DND-41 (cell line): ENCODE measurements around the gene DHX34.

ENCODE experiments used
- ATAC-seq: fragments of 200-7000 bp; cut with Tn5 transposase; 3 replicates; pipeline ENCODE4 v1.9.1; 2021; ENCODE audit warnings: low read depth; ENCODE audit not compliant: insufficient read depth
- DNase-seq: peaks from one replicate; pipeline ENCODE4 v3.0.0-alpha.2; 2020
- H2AFZ ChIP-seq: 2 replicates; pipeline ENCODE4 v1.6.0; 2012; ENCODE audit warnings: low read depth, low read length
- H3K27ac ChIP-seq: 2 replicates; pipeline ENCODE4 v1.5.1; 2012; ENCODE audit warnings: low read length, inconsistent platforms
- H3K27me3 ChIP-seq: fragments of 200-600 bp; sonication (generic); 2 replicates; pipeline ENCODE4 v1.6.0; 2012; ENCODE audit warnings: low read length, mild to moderate bottlenecking, inconsistent platforms; ENCODE audit not compliant: insufficient read depth, poor library complexity
- H3K36me3 ChIP-seq: 2 replicates; pipeline ENCODE4 v1.5.1; 2012; ENCODE audit warnings: low read length, inconsistent platforms; ENCODE audit not compliant: insufficient read depth
- H3K4me1 ChIP-seq: 2 replicates; pipeline ENCODE4 v1.5.1; 2012; ENCODE audit warnings: mild to moderate bottlenecking, low read length; ENCODE audit not compliant: insufficient read depth
- H3K4me2 ChIP-seq: 2 replicates; pipeline ENCODE4 v1.6.0; 2012; ENCODE audit warnings: mild to moderate bottlenecking, moderate library complexity, low read length, inconsistent platforms; ENCODE audit not compliant: insufficient read depth
- H3K4me3 ChIP-seq, 2 experiments: fragments of 200-600 bp in 1 of 2; shearing (Covaris generic) in 1 of 2; 2 replicates each; pipeline ENCODE4 v1.5.1; 2012 to 2016; ENCODE audit warnings: inconsistent platforms in 2 of 2, low read length in 2 of 2, mild to moderate bottlenecking in 2 of 2, low read depth in 1 of 2, moderate library complexity in 1 of 2
- H3K79me2 ChIP-seq: 2 replicates; pipeline ENCODE4 v1.6.0; 2012; ENCODE audit warnings: low read length, inconsistent platforms; ENCODE audit not compliant: insufficient read depth
- H3K9ac ChIP-seq: 2 replicates; pipeline ENCODE4 v1.6.0; 2012; ENCODE audit warnings: low read depth, mild to moderate bottlenecking, inconsistent platforms, low read length, moderate library complexity
- H3K9me3 ChIP-seq: 2 replicates; pipeline ENCODE4 v1.5.1; 2012; ENCODE audit warnings: low read length, moderate library complexity, mild to moderate bottlenecking, inconsistent platforms; ENCODE audit not compliant: insufficient read depth, severe bottlenecking
- H4K20me1 ChIP-seq: 2 replicates; pipeline ENCODE4 v1.6.0; 2012; ENCODE audit warnings: low read length; ENCODE audit not compliant: insufficient read depth
- EZH2 ChIP-seq: IDR thresholded peaks from 3 replicates; pipeline ENCODE4 v1.6.1; 2012; ENCODE audit warnings: borderline replicate concordance, low read depth, mild to moderate bottlenecking, moderate library complexity, low read length, inconsistent platforms; ENCODE audit not compliant: severe bottlenecking
- TF ChIP-seq, protein P1 (sequence below): IDR thresholded peaks from 2 replicates; pipeline ENCODE4 v1.5.1; 2012; ENCODE audit warnings: borderline replicate concordance, low read length, moderate library complexity, mild to moderate bottlenecking; ENCODE audit not compliant: poor library complexity, severe bottlenecking; ENCODE audit errors: extremely low read depth

Gene DHX34

DNA sequence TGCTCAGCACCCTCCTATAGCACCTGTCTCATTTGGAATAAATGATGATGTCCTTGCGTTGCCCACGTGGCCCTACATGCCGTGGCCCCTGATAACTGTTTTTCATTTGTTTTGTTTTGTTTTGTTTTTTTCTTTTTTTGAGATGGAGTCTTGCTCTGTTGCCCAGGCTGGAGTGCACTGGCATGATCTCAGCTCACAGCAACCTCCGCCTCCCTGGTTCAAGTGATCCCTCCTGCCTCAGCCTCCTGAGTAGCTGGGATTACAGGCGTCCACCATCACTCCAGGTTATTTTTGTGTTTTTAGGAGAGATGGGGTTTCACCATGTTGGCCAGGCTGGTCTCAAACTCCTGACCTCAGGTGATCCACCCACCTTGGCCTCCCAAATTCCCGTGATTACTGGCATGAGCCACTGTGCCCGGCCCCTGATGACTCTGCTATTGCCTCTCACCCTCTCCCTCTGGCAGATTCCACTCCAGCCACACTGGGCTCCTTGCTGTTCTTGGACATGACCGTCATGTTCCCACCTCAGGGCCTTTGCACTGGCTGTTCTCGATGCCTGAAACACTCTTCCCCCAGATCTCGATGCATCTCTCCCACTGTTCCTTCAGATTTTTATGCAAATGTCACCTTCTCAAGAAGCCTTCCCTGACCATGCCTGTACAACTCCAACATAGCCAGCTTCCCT lies 9.8 kb upstream of the DHX34 start:
- DNase-seq (no peak), ATAC-seq (no peak)
- Histone ChIP-seq H3K36me3 (no peaks in the 10 kb centered on the region), H3K9ac (no peak overlapping the region), H3K4me1 (no peaks in the 10 kb centered on the region), H4K20me1 (no peaks in the 10 kb centered on the region), H3K9me3 (no peaks in the 10 kb centered on the region), H3K79me2 (no peaks in the 10 kb centered on the region), H3K27ac (no peak overlapping the region), H3K4me3 (no peak overlapping the region), H2AFZ (no peak overlapping the region), H3K4me2 (no peak overlapping the region), H3K27me3 (no peaks in the 10 kb centered on the region)
- TF ChIP-seq, protein P1, sequence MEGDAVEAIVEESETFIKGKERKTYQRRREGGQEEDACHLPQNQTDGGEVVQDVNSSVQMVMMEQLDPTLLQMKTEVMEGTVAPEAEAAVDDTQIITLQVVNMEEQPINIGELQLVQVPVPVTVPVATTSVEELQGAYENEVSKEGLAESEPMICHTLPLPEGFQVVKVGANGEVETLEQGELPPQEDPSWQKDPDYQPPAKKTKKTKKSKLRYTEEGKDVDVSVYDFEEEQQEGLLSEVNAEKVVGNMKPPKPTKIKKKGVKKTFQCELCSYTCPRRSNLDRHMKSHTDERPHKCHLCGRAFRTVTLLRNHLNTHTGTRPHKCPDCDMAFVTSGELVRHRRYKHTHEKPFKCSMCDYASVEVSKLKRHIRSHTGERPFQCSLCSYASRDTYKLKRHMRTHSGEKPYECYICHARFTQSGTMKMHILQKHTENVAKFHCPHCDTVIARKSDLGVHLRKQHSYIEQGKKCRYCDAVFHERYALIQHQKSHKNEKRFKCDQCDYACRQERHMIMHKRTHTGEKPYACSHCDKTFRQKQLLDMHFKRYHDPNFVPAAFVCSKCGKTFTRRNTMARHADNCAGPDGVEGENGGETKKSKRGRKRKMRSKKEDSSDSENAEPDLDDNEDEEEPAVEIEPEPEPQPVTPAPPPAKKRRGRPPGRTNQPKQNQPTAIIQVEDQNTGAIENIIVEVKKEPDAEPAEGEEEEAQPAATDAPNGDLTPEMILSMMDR, result no peak
- TF ChIP-seq EZH2, result no peak

DNA sequence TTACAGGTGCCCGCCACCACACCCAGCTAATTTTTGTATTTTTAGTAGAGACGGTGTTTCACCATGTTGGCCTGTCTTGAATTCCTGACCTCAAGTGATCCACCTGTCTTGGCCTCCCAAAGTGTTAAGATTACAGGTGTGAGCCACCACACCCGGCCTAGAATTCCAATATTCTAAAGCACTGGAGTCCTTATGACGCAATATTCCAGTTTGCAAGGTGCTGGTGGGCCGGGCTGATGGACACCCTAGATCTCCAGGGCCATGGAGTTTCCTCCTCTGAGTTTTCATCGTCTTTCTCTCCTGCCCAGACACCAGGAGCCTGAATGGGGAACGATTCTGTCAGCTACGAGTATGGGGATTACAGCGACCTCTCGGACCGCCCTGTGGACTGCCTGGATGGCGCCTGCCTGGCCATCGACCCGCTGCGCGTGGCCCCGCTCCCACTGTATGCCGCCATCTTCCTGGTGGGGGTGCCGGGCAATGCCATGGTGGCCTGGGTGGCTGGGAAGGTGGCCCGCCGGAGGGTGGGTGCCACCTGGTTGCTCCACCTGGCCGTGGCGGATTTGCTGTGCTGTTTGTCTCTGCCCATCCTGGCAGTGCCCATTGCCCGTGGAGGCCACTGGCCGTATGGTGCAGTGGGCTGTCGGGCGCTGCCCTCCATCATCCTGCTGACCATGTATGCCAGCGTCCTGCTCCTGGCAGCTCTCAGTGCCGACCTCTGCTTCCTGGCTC lies 8.5 kb upstream of the DHX34 start:
- H3K9ac ChIP-seq, result no peak overlapping the region
- ATAC-seq, result no peak
- H3K36me3 ChIP-seq, result no peaks in the 10 kb centered on the region

DNA sequence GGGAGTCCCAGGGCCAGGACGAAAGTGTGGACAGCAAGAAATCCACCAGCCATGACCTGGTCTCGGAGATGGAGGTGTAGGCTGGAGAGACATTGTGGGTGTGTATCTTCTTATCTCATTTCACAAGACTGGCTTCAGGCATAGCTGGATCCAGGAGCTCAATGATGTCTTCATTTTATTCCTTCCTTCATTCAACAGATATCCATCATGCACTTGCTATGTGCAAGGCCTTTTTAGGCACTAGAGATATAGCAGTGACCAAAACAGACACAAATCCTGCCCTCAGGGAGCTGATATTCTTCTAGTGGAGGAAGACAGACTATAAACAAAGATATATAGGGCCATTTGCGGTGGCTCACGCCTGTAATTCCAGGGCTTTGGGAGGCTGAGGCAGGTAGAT lies 7.4 kb upstream of the DHX34 start:
- Histone ChIP-seq H3K79me2 (no peaks in the 10 kb centered on the region), H3K4me1 (no peaks in the 10 kb centered on the region), H3K9ac (no peak overlapping the region), H3K36me3 (no peaks in the 10 kb centered on the region), H3K4me3 (no peak overlapping the region), H3K27ac (no peak overlapping the region), H4K20me1 (no peaks in the 10 kb centered on the region), H3K4me2 (no peak overlapping the region), H3K9me3 (no peaks in the 10 kb centered on the region), H3K27me3 (no peaks in the 10 kb centered on the region), H2AFZ (no peak overlapping the region)
- ATAC-seq (no peak), DNase-seq (no peak)
- no peak for TF ChIP-seq EZH2
- TF ChIP-seq, protein P1, result no peak

More for the DNA sequence above, 8.5 kb upstream of the DHX34 start:
- Histone ChIP-seq H3K27me3 (no peaks in the 10 kb centered on the region), H3K4me2 (no peak overlapping the region), H4K20me1 (no peaks in the 10 kb centered on the region), H3K4me3 (no peak overlapping the region), H3K27ac (no peak overlapping the region), H3K9me3 (no peaks in the 10 kb centered on the region), H3K4me1 (no peaks in the 10 kb centered on the region), H2AFZ (no peak overlapping the region), H3K79me2 (no peaks in the 10 kb centered on the region)
- DNase-seq, result no peak
- TF ChIP-seq, protein P1, result no peak
- no peak for TF ChIP-seq EZH2
